H1 (cell line): Measurements from ENCODE around the gene BIVM. TPM values are rescaled to one million over a fixed set of nuclear protein-coding genes. Genes with fewer than 3 reads are reported as not detected.

ENCODE experiments used
- FOSL1 ChIP-seq: IDR thresholded peaks from 2 replicates; pipeline ENCODE4 v1.6.1; 2011; ENCODE audit warnings: mild to moderate bottlenecking, low read depth, low read length, moderate library complexity; ENCODE audit not compliant: insufficient read depth
- POU5F1 ChIP-seq: IDR thresholded peaks from 2 replicates; pipeline ENCODE4 v1.6.1; 2011; ENCODE audit warnings: low read depth, mild to moderate bottlenecking, low read length, moderate library complexity
- SUZ12 ChIP-seq: fragments of 200-600 bp; sonication (generic); IDR thresholded peaks from 2 replicates; pipeline ENCODE4 v1.6.1; 2012; ENCODE audit warnings: mild to moderate bottlenecking, inconsistent platforms, low read length, moderate library complexity, mixed read lengths
- TAF1 ChIP-seq: IDR thresholded peaks from 2 replicates; pipeline ENCODE4 v1.6.1; 2011; ENCODE audit warnings: mild to moderate bottlenecking, low read depth, low read length
- TAF7 ChIP-seq: optimal IDR thresholded peaks from 2 replicates; pipeline ENCODE3; 2011; ENCODE audit warnings: low read depth, mild to moderate bottlenecking, inconsistent platforms, low read length, moderate library complexity, borderline replicate concordance
- polyA plus RNA-seq, 7 experiments: library from polyadenylated mRNA; depleted of rRNA in 3 of 7; stranded (reverse) in 5 of 7; unstranded in 2 of 7; fragments of >200 nt in 5 of 7; fragments of 200-250 nt in 2 of 7; gene quantifications; 1 replicate in 5 of 7; 2 replicates in 1 of 7; 4 replicates in 1 of 7; pipeline versions ENCODE4 v1.2.1 to v1.2.3, GENCODE V29; 2011 to 2013; ENCODE audit warnings: missing spikeins in 2 of 7, mixed read lengths in 2 of 7
- total RNA-seq: library from RNA; stranded (reverse); fragmentation: NEBNext Ultra II Directional; extraction: Animal tissue kit (Norgen Biotek cat#: 25700); gene quantifications from 2 replicates; pipeline ENCODE4 v1.2.1, GENCODE V29; 2021
- TF ChIP-seq, protein P1 (sequence below): IDR thresholded peaks from 2 replicates; pipeline ENCODE4 v1.6.1; 2011; ENCODE audit warnings: low read length, improper control_type of control experiment

The BIVM gene
- total and polyA plus RNA-seq, 2 of the 8 experiments (the other 6 are each of a cell fraction or from before 2014, with no cell fraction given) = 1.8 to 5.5 TPM

DNA sequence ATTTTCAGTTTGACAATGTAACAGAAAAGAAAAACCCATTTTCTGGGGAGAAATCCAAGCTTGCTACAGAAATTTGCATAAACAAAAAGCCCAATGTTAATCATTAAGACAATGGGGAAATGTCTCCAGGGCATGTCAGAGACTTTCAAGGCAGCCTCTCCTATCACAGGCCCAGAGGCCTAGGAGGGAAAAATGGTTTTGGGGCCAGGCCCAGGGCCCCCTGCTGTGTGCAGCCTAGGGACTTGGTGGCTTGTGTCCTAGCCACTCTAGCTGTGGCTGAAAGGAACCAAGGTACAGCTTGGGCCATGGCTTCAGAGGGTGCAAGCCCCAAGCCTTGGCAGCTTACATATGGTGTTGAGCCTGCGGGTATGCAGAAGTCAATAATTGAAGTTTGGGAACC lies 17.3 kb upstream of the BIVM start (continued):
- TF ChIP-seq, protein P1, sequence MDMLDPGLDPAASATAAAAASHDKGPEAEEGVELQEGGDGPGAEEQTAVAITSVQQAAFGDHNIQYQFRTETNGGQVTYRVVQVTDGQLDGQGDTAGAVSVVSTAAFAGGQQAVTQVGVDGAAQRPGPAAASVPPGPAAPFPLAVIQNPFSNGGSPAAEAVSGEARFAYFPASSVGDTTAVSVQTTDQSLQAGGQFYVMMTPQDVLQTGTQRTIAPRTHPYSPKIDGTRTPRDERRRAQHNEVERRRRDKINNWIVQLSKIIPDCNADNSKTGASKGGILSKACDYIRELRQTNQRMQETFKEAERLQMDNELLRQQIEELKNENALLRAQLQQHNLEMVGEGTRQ = no peak
- TF ChIP-seq TAF7 = no peak
- no peak for TF ChIP-seq POU5F1
- TF ChIP-seq FOSL1 = no peak
- TF ChIP-seq TAF1 = no peak
- no peak for TF ChIP-seq SUZ12
- TF ChIP-seq, all 59 proteins: peak for 0
